GM23248 (cell line): ENCODE measurements around the gene ALDOA.

Experiments used
- EZH2 ChIP-seq: fragments of 200-600 bp; sonication (generic); IDR thresholded peaks from 2 replicates; pipeline ENCODE4 v1.6.1; 2018; ENCODE audit warnings: antibody characterized with exemption, mild to moderate bottlenecking; ENCODE audit not compliant: insufficient read depth, poor library complexity, severe bottlenecking
- EZH2phosphoT487 ChIP-seq: fragments of 200-600 bp; sonication (generic); IDR thresholded peaks from 2 replicates; pipeline ENCODE4 v1.6.1; 2018; ENCODE audit warnings: antibody characterized with exemption, moderate library complexity, mild to moderate bottlenecking, low read depth; ENCODE audit not compliant: insufficient read depth

DNA sequence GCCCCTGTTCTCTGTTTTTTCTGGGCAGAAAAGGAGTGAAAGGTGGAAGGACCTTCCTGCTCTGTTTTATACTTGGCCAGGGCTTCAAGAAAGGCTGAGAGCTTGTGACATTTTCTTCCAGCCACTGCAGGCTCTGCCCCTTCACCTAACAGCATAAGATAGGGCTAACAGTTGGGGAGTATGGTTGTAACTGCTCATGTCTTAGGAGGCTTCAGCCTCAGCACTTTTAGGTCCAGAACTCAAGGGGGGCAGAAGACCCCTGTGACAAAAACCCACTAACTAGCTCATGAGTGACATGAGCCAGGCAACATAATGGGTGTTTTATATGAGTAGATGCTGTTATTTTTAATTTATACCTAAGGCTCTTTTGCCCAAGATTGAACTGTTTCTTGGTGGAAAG lies 4.9 kb downstream of the ALDOA start:
- TF ChIP-seq EZH2: no peak
- TF ChIP-seq EZH2phosphoT487: no peak
